Measurements from ENCODE around the gene CAND2. TPM values are rescaled to one million over a fixed set of nuclear protein-coding genes. Genes with fewer than 3 reads are reported as not detected.

Gene CAND2
- total and polyA plus RNA-seq, 2 experiments from 2014 or later, result 5.6 to 20.5 TPM

DNA sequence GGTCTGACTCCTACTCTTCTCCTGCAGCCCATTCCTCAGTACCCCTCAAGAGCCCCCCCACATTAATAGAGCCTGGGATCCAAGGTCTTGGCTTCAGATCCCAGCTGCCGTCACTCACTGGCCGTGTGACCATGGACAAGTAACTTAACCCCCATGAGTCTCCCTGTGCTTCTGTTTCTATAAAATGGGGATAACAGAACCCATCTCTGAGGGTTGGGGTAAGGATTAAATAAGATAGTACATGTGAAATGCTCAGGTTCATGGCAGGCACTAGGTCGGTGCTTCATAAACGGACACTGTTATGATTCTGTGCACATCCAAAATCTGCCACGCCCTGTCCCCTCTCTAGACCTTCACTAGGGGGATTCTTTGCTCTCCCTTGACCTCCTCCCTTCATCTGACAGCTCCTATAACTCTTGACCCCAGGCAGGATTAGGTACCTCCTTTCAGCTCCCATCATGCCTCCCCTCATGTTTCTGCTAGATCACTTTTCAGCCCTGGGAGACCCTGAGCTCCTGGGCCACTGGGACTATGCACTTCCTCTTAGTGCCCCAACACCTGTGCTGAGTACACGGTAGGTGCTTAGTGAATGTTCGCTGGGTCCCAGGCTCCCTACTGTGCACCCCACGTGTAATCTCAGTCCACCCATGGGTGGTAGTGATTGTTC, 1.5 kb downstream of the CAND2 start:
- peak overlapping the region; percentile 73; the same call in 1 of the 2 replicates for H3K4me2 ChIP-seq
- H2AFZ ChIP-seq, result no peak overlapping the region
- Mint-ChIP-seq H3K36me3 (ENCODE audit: low read depth) (no peaks in the 10 kb centered on the region; the same call in 1 of the 3 replicates), H3K4me1 (peaks cover 18% of the 10 kb centered on the region), H3K27ac (no peak overlapping the region), H3K9me3 (no peaks in the 10 kb centered on the region; the same call in 2 of the 3 replicates), H3K27me3 (ENCODE audit: insufficient read depth, low read depth, poor library complexity) (peaks cover 19% of the 10 kb centered on the region), H3K4me3 (peak overlapping the region; percentile 89)
- TF ChIP-seq, protein P1, sequence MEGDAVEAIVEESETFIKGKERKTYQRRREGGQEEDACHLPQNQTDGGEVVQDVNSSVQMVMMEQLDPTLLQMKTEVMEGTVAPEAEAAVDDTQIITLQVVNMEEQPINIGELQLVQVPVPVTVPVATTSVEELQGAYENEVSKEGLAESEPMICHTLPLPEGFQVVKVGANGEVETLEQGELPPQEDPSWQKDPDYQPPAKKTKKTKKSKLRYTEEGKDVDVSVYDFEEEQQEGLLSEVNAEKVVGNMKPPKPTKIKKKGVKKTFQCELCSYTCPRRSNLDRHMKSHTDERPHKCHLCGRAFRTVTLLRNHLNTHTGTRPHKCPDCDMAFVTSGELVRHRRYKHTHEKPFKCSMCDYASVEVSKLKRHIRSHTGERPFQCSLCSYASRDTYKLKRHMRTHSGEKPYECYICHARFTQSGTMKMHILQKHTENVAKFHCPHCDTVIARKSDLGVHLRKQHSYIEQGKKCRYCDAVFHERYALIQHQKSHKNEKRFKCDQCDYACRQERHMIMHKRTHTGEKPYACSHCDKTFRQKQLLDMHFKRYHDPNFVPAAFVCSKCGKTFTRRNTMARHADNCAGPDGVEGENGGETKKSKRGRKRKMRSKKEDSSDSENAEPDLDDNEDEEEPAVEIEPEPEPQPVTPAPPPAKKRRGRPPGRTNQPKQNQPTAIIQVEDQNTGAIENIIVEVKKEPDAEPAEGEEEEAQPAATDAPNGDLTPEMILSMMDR (conservative IDR thresholded peaks at IDR 0.05; ENCODE audit: low read depth in 2 of 2), result no peak
- TF ChIP-seq STAT1 (IDR thresholded peaks at IDR 0.05; ENCODE audit: unreplicated experiment), result no peak
- TF ChIP-seq ETS1 (IDR thresholded peaks at IDR 0.05), result no peak
- TF ChIP-seq POLR2AphosphoS5 (IDR thresholded peaks at IDR 0.05; ENCODE audit: low read depth), result no peak
- no peak for TF ChIP-seq NANOG (IDR thresholded peaks at IDR 0.05; ENCODE audit: borderline replicate concordance)
- TF ChIP-seq EZH2phosphoT487 (IDR thresholded peaks at IDR 0.05; ENCODE audit: unreplicated experiment), result no peak
- TF ChIP-seq REST (IDR thresholded peaks at IDR 0.05; ENCODE audit: unreplicated experiment), result no peak
- no peak for TF ChIP-seq CREB1 (CRISPR knock-in tag; IDR thresholded peaks at IDR 0.05; ENCODE audit: low read depth)
- TF ChIP-seq ZNF331 (CRISPR knock-in tag; IDR thresholded peaks at IDR 0.05; ENCODE audit: low read depth), result no peak
- TF ChIP-seq JUNB (IDR thresholded peaks at IDR 0.05; ENCODE audit: unreplicated experiment), result no peak
- TF ChIP-seq ZNF114 (CRISPR knock-in tag; IDR thresholded peaks at IDR 0.05), result no peak
- TF ChIP-seq ZNF462 (CRISPR knock-in tag; IDR thresholded peaks at IDR 0.05), result no peak
- no peak for TF ChIP-seq EZH2 (IDR thresholded peaks at IDR 0.05; ENCODE audit: low read depth, unreplicated experiment)
- H3K9me2 ChIP-seq (ENCODE audit: insufficient read depth), result no peaks in the 10 kb centered on the region
- no peaks in the 10 kb centered on the region for H3F3A ChIP-seq (replicated peaks; ENCODE audit: low read depth)
- ATAC-seq (no peak), DNase-seq (ENCODE audit: low spot score) (no peak)
- no peaks in the 10 kb centered on the region for H3K27me3 ChIP-seq (ENCODE audit: insufficient read depth)
- no peak overlapping the region for H3K4me3 ChIP-seq
- H3K79me2 ChIP-seq (replicated peaks; ENCODE audit: insufficient read depth), result no peaks in the 10 kb centered on the region
- H4K20me1 ChIP-seq (replicated peaks; ENCODE audit: insufficient read depth), result no peaks in the 10 kb centered on the region
- H3K36me3 ChIP-seq (ENCODE audit: insufficient read depth), result no peaks in the 10 kb centered on the region
- H3K27ac ChIP-seq (ENCODE audit: low read depth), result no peak overlapping the region
- peaks cover 9% of the 10 kb centered on the region; the same call in 1 of the 2 replicates for H3K4me1 ChIP-seq (ENCODE audit: insufficient read depth)
